Measurements from ENCODE around the gene RIC3. TPM values are rescaled to one million over a fixed set of nuclear protein-coding genes. Genes with fewer than 3 reads are reported as not detected.
A peak's percentile ranks its signal among the peaks of the same experiment; 100 is the strongest.

RIC3 gene
- polyA plus RNA-seq, 1 experiment = not detected

GRCh38 chr11:8087185-8087584 lies 81.6 kb downstream of the RIC3 start:
- ChIA-PET POLR2A (interaction anchor here (0.6 kb wide), 1 partner anchor 410 kb away, joined by 3 read pairs; no protein-coding TSS in a partner anchor), CTCF (interaction anchor here (1.3 to 21.3 kb wide), 6 partner anchors 8 to 82 kb away, joined by 3 to 710 read pairs (median 55); no protein-coding TSS in a partner anchor)
- Histone ChIP-seq H3K27me3 (ENCODE audit: control insufficient read depth, insufficient read depth, low read length) (no peaks in the 10 kb centered on the region), H3K4me3 (ENCODE audit: low read depth, low read length) (no peak overlapping the region), H3K36me3 (ENCODE audit: control insufficient read depth, insufficient read depth, low read length) (0 out of 2 replicates have a peak, but pooled peaks cover 1% of the 10 kb centered on the region)
- no peak for DNase-seq (ENCODE audit: low read depth)
- TF ChIP-seq, protein P1, sequence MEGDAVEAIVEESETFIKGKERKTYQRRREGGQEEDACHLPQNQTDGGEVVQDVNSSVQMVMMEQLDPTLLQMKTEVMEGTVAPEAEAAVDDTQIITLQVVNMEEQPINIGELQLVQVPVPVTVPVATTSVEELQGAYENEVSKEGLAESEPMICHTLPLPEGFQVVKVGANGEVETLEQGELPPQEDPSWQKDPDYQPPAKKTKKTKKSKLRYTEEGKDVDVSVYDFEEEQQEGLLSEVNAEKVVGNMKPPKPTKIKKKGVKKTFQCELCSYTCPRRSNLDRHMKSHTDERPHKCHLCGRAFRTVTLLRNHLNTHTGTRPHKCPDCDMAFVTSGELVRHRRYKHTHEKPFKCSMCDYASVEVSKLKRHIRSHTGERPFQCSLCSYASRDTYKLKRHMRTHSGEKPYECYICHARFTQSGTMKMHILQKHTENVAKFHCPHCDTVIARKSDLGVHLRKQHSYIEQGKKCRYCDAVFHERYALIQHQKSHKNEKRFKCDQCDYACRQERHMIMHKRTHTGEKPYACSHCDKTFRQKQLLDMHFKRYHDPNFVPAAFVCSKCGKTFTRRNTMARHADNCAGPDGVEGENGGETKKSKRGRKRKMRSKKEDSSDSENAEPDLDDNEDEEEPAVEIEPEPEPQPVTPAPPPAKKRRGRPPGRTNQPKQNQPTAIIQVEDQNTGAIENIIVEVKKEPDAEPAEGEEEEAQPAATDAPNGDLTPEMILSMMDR (IDR thresholded peaks at IDR 0.05; ENCODE audit: insufficient read depth, low read depth, low read length) = peak; percentile 25; the same call in 1 of the 2 replicates

- no peak overlapping the region for H3K4me3 ChIP-seq (ENCODE audit: low read depth, low read length)
- no peaks in the 10 kb centered on the region for H3K27me3 ChIP-seq (ENCODE audit: control insufficient read depth, insufficient read depth, low read length)
- TF ChIP-seq, protein P1 (IDR thresholded peaks at IDR 0.05; ENCODE audit: insufficient read depth, low read depth, low read length) = no peak
- ChIA-PET CTCF (interaction anchor here (1.2 to 21.3 kb wide), 7 partner anchors 9 to 95 kb away, joined by 3 to 710 read pairs (median 5); no protein-coding TSS in a partner anchor), POLR2A (no interaction called here)
- no peaks in the 10 kb centered on the region for H3K36me3 ChIP-seq (ENCODE audit: control insufficient read depth, insufficient read depth, low read length)
- DNase-seq (ENCODE audit: low read depth) = no peak
Observed at GRCh38 chr11:8086571-8086970, 82.3 kb downstream of the RIC3 start.

DNA sequence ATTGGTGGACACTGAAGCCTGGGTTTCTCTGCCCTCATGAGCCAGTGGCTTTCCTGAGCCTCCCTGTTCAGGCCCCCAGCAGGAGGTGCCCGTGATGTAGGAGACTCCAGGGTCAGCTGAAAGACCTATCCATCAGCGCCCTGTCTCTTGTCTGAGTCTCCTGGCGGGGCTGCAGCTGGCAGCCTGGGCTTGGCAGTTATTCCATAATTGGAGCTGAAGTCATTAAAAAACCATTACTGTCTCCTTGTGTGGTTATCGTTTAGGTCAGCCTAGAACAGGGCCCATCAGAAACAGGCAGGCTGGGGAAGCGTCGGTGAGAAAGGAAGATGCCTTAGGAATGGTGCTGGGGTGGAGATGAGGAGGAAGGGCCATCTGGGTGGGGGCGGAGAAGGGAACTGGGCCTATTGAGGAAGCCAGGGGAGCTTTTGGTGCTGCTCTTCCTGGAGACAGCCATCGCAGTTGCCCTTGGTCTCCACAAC lies 82.8 kb downstream of the RIC3 start:
- H3K4me3 ChIP-seq (ENCODE audit: low read depth, low read length) = no peak overlapping the region
- TF ChIP-seq, protein P1 (IDR thresholded peaks at IDR 0.05; ENCODE audit: insufficient read depth, low read depth, low read length) = no peak
- no peak for DNase-seq (ENCODE audit: low read depth)
- H3K27me3 ChIP-seq (ENCODE audit: control insufficient read depth, insufficient read depth, low read length) = no peaks in the 10 kb centered on the region
- ChIA-PET POLR2A (no interaction called here), CTCF (interaction anchor here (0.7 to 21.3 kb wide), 9 partner anchors 9 to 1052 kb away, joined by 3 to 710 read pairs (median 5); no protein-coding TSS in a partner anchor)
- H3K36me3 ChIP-seq (ENCODE audit: control insufficient read depth, insufficient read depth, low read length) = no peaks in the 10 kb centered on the region

DNA sequence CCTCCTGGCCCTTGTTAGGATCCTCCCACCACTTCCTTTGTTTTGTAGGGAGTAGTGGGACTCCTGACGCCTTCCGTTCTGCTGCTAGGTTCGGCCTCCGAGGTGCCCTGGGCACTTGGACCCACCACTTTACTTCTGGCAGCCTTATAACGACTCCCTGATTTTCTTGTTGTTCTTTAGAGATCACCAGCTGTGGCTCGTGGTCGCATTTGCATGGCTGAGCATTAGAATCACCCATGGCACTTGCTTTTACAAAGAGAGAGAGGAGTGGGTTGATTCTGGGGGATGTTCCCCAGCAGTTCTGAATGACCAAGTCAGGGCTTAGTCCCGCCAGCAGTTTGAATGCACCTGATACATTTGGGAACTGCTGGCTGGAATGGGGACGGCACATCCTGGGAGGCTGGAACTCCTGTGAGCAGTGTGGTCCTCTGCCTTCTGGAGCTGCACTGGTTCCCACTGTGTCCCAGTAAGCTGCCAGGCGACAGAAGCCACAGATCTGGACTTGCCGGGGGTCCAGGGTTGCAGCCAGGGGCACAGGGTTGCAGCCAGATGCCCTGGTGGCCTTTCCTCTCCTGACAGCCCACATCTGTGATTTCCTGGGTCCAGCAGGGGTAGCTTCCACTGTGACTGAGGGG lies 83.7 kb downstream of the RIC3 start:
- no peak for DNase-seq (ENCODE audit: low read depth)
- Histone ChIP-seq H3K36me3 (ENCODE audit: control insufficient read depth, insufficient read depth, low read length) (no peaks in the 10 kb centered on the region), H3K27me3 (ENCODE audit: control insufficient read depth, insufficient read depth, low read length) (no peaks in the 10 kb centered on the region), H3K4me3 (ENCODE audit: low read depth, low read length) (no peak overlapping the region)
- TF ChIP-seq, protein P1 (IDR thresholded peaks at IDR 0.05; ENCODE audit: insufficient read depth, low read depth, low read length) = no peak
- CTCF ChIA-PET = interaction anchor here (0.9 to 21.3 kb wide), 8 partner anchors 8 to 192 kb away, joined by 3 to 710 read pairs (median 5); no protein-coding TSS in a partner anchor
- POLR2A ChIA-PET = no interaction called here

DNA sequence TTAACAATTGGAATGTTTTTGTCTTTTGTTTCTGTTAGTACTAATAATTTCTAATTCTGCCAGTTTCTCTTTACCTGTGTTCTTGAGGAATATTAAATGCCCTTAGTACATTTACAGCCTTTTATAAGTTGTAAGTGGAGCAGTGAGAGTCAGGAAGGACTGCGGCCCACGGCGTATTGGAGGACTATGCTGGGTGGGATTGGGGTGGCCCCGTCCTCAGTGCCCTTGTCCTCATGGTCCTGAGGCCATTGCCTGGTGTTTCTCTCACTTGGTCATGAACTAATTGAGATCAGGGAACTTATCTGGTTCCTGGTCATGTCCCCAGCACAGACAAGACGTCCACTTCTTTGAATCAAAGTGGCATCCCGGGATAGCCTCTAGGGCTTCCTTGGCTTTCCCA lies 84.5 kb downstream of the RIC3 start:
- Histone ChIP-seq H3K4me3 (ENCODE audit: low read depth, low read length) (no peak overlapping the region), H3K36me3 (ENCODE audit: control insufficient read depth, insufficient read depth, low read length) (no peaks in the 10 kb centered on the region), H3K27me3 (ENCODE audit: control insufficient read depth, insufficient read depth, low read length) (no peaks in the 10 kb centered on the region; the same call in 1 of the 2 replicates)
- DNase-seq (ENCODE audit: low read depth) = no peak
- ChIA-PET POLR2A (no interaction called here), CTCF (interaction anchor here (5.7 to 18.8 kb wide), 3 partner anchors 7 to 52 kb away, joined by 54 to 441 read pairs (median 105); no protein-coding TSS in a partner anchor)
- TF ChIP-seq, protein P1 (IDR thresholded peaks at IDR 0.05; ENCODE audit: insufficient read depth, low read depth, low read length) = no peak
